Esophagus squamous epithelium (tissue), 4 donors: ENCODE data around the gene CCDC187.

Experiments
- POLR2A ChIP-seq, 4 donors: fragments of 450-650 bp; IDR thresholded peaks; one replicate each; pipeline ENCODE4 v1.6.1; 2017; ENCODE audit warnings: antibody characterized with exemption in 4 of 4, mild to moderate bottlenecking in 4 of 4, moderate library complexity in 3 of 4
- TF ChIP-seq, protein P1 (sequence below), 6 experiments: fragments of 450-650 bp in 4 of 6; fragments of 200-600 bp in 2 of 6; sonication (generic) in 2 of 6; IDR thresholded peaks; one replicate each; pipeline ENCODE4 v1.5.1; 2016 to 2019; ENCODE audit warnings: antibody characterized with exemption in 6 of 6, mild to moderate bottlenecking in 4 of 6, moderate library complexity in 4 of 6

DNA sequence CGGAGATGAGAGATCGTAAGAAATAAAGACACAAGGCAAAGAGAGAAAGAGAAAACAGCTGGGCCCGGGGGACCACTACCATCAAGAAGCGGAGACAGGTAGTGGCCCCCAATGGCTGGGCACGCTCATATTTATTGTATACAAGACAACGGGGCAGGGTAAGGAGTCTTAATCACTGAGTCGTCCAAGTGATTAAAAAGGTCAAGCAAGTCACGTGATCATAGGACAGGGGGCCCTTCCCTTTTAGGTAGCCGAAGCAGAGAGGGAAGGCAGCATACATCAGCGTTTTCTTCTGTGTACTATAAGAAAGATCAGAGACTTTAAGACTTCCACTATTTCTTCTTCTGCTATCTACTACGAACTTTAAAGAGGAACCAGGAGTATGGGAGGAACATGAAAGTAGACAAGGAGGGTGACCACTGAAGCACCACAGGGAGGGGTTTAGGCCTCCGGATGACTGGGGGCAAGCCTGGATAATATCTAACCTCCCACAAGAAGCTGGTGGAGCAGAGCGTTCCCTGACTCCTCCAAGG is 33.7 kb downstream of the CCDC187 start:
- TF ChIP-seq, protein P1, sequence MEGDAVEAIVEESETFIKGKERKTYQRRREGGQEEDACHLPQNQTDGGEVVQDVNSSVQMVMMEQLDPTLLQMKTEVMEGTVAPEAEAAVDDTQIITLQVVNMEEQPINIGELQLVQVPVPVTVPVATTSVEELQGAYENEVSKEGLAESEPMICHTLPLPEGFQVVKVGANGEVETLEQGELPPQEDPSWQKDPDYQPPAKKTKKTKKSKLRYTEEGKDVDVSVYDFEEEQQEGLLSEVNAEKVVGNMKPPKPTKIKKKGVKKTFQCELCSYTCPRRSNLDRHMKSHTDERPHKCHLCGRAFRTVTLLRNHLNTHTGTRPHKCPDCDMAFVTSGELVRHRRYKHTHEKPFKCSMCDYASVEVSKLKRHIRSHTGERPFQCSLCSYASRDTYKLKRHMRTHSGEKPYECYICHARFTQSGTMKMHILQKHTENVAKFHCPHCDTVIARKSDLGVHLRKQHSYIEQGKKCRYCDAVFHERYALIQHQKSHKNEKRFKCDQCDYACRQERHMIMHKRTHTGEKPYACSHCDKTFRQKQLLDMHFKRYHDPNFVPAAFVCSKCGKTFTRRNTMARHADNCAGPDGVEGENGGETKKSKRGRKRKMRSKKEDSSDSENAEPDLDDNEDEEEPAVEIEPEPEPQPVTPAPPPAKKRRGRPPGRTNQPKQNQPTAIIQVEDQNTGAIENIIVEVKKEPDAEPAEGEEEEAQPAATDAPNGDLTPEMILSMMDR (IDR thresholded peaks at IDR 0.05): no peak
- TF ChIP-seq POLR2A (IDR thresholded peaks at IDR 0.05): no peak
